K562 treated with DMSO at 1 percent for 24 hours (cell line): Measurements from ENCODE around the gene CMTM7. TPM values are rescaled to one million over a fixed set of nuclear protein-coding genes. Genes with fewer than 3 reads are reported as not detected.

ENCODE experiments used
- total RNA-seq: library from RNA; unstranded; fragments of 300-600 nt; gene quantifications from 2 replicates; pipeline ENCODE4 v1.2.3, GENCODE V29; 2022; ENCODE audit warnings: low read depth; ENCODE audit not compliant: insufficient read depth

Gene CMTM7, protein sequence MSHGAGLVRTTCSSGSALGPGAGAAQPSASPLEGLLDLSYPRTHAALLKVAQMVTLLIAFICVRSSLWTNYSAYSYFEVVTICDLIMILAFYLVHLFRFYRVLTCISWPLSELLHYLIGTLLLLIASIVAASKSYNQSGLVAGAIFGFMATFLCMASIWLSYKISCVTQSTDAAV
- 4.1 and 4.5 TPM in 2 replicates for total RNA-seq

GRCh38 chr3:32391643-32392535, at the start of gene CMTM7:
Gene CMTM7 (plus strand): TSS chr3:32391853. CDS start chr3:32391907, 54 bp downstream.

DNA sequence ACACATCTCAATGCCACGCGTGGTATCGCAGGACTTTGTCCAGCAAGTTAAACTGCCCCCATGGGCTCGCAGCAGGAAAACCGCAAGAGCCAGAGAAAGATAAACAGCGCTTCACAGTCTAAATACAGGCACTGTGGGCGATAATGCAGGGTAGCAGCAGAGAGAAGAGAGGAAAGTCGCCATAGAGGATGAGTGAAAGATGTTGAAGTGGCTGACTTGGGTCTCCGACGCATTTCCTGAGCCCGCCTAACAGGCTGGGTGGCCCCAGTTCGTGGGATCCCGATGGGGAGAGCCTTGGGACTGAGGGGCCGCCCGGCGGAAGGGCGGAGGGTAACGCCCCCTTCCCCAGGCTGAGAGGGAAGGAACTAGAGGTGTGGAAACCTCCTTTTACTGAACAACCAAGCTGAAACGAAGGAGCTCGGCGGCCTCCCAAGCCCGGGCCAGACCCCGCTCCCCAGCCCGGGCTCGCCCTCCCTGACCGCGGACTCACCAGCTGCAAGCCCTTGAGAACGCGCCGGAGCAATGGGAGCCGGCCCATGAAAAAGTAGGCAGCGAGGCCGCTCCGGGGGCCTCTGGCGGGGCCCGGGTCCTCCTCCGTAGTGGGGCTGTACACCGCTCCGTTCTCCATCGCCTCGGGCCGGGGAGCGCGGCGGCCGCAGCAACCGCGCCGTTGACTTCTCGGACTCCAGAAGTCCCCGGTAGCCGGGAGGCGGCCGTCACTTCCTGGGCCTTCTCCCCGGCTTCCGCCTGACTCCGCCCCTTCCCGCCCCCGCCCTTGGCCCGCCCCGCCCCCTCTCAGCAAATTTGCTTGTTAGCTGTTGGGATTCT, 110.7 kb downstream of the CMTM7 start, which contains the start of gene CMTM6:
CMTM6 (minus strand) TSS at position 735 of the 828 bp plus-strand sequence; CDS start at position 628, 107 bp downstream.

Other genes with a start within 250 kb of the CMTM7 start
- gene CMTM8, start 153.2 kb upstream of the CMTM7 start, total RNA-seq, result not detected in 2 replicates
- gene CMTM6, start 111.0 kb downstream of the CMTM7 start, total RNA-seq, result 17.1 and 17.4 TPM in 2 replicates
- gene DYNC1LI1, start 179.0 kb downstream of the CMTM7 start, total RNA-seq, result 45.8 and 46.9 TPM in 2 replicates